Measurements from ENCODE around the gene GDPD5.

GDPD5 gene

DNA sequence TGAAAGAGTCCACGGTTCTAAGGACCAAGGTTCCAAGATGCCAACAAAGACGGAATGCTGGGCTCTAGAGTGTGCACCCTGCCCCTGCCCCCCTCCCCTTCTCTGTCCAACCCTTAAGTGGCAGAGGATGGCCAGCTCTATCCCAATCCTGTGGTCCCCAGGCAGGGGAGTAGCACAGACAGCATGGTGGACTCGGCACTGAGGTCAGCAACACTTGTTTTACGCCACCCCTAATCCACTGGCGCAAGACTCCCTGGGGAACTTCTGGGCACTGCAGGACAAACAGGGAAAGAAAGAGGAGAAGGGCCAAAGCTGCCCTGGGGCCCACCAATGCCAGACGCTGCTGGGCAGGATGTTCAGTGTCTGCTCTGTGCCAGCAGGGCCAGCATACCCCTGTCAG is 18.9 kb downstream of the GDPD5 start:
- no peak overlapping the region for H3K27ac ChIP-seq (ENCODE audit: low read depth, low read length)
- H3K4me1 ChIP-seq (ENCODE audit: insufficient read depth, low read length): no peaks in the 10 kb centered on the region
- no peak overlapping the region for H3K4me3 ChIP-seq (ENCODE audit: low read length)
- H3K36me3 ChIP-seq (ENCODE audit: insufficient read depth, low read length): no peaks in the 10 kb centered on the region
- H3K9me3 ChIP-seq (ENCODE audit: insufficient read depth, low read depth, low read length): no peaks in the 10 kb centered on the region
- no peaks in the 10 kb centered on the region for H3K27me3 ChIP-seq (ENCODE audit: insufficient read depth, low read length)
- WGBS: 92% methylated on average over 6 of the region's 6 CpGs
- no peak overlapping the region for H3K9ac ChIP-seq (ENCODE audit: low read depth, low read length)

DNA sequence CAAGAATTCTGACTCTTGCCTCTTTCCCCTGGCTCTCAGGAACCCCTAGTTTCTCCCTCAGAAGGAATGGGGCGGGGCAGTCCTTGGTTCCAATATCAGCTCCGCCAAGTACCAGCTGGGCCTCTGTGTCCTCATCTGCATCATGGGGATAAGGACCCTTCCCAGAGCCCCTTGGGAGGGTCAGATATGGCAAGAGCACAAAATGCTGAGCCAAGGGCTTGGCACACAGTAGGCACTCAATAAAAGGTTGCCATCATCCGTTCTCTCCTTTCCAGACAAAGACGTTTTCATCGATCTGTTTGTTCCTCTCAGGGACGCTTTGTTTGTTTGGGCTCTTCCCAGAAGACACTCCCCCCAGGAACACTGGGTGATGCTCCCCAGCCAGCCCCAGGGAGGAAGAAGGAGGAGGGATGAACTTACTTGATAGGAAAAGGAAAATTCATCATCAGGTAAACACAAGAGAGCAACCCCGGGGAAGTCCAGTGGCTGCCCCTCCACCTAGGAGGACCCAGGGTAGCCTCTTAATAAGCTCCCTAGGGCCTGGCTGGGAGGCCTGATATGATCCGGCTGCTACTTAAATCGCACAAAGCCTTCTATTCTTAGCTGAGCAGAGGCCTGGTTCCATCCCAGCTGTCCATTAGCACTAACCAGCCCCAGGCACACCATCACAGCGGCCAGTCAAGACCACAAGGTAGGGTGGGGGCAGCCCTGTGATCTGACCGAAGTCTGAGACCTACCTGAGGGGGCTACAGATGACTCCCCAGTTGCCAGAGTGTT is 19.6 kb downstream of the GDPD5 start:
- H3K27me3 ChIP-seq (ENCODE audit: insufficient read depth, low read length): no peaks in the 10 kb centered on the region
- no peak overlapping the region for H3K4me3 ChIP-seq (ENCODE audit: low read length)
- no peaks in the 10 kb centered on the region for H3K4me1 ChIP-seq (ENCODE audit: insufficient read depth, low read length)
- WGBS: 93% methylated on average over 11 of the region's 11 CpGs
- no peaks in the 10 kb centered on the region for H3K36me3 ChIP-seq (ENCODE audit: insufficient read depth, low read length)
- H3K27ac ChIP-seq (ENCODE audit: low read depth, low read length): no peak overlapping the region
- H3K9me3 ChIP-seq (ENCODE audit: insufficient read depth, low read depth, low read length): no peaks in the 10 kb centered on the region
- H3K9ac ChIP-seq (ENCODE audit: low read depth, low read length): no peak overlapping the region

DNA sequence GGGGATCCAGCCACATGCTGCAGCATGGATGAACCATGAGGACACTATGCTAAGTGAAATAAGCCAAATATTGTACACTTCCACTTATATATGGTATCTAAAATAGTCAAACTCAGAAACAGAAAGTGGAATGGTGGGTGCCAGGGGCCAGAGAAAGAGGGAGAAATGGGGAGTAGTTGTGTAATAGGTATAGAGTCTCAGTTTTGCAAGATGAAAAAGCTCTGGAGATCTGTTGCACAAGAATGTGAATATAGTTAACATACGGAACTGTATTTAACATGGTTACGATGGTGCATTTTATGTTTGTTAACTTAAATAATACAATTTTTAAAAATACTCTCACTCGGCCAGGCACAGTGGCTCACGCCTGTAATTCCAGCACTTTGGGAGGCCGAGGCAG is 21.2 kb downstream of the GDPD5 start:
- H3K9me3 ChIP-seq (ENCODE audit: insufficient read depth, low read depth, low read length): no peaks in the 10 kb centered on the region
- no peak overlapping the region for H3K9ac ChIP-seq (ENCODE audit: low read depth, low read length)
- H3K4me1 ChIP-seq (ENCODE audit: insufficient read depth, low read length): peaks cover under 1% of the 10 kb centered on the region; the same call in 1 of the 2 replicates
- no peaks in the 10 kb centered on the region for H3K27me3 ChIP-seq (ENCODE audit: insufficient read depth, low read length)
- H3K27ac ChIP-seq (ENCODE audit: low read depth, low read length): no peak overlapping the region
- H3K36me3 ChIP-seq (ENCODE audit: insufficient read depth, low read length): no peaks in the 10 kb centered on the region
- no peak overlapping the region for H3K4me3 ChIP-seq (ENCODE audit: low read length)
- WGBS: 94% methylated on average over 4 of the region's 5 CpGs

DNA sequence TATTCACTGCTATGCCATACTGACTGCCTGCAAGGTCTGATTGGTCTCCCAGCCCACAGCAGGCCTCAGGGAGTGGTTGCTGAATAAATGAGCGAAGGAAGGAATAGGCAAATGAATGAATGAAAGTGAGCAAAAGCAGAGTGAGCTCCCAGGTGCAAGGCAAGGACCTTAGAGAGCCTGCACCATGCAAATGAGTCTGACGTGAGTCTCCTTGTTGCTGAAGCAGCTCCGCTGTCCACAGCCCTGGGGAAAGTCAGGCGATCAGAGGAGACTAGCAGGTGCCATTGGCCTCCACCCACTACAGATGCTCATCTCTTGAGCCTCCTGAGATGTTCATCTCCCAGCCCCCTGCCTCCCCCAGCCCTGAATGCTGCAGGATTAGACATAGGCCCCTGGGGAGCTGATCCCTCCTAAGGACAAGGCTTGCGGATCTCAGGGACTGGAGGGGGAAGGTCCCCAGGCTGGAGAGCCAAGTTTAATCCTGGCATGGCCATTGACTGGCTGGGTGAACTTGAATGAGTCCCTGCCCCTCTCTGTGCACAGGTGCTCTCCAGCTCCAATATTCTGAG is 22.1 kb downstream of the GDPD5 start:
- H3K27ac ChIP-seq (ENCODE audit: low read depth, low read length): no peak overlapping the region
- no peaks in the 10 kb centered on the region for H3K36me3 ChIP-seq (ENCODE audit: insufficient read depth, low read length)
- no peak overlapping the region for H3K9ac ChIP-seq (ENCODE audit: low read depth, low read length)
- no peaks in the 10 kb centered on the region for H3K9me3 ChIP-seq (ENCODE audit: insufficient read depth, low read depth, low read length)
- peaks cover 5% of the 10 kb centered on the region; the same call in 1 of the 2 replicates for H3K4me1 ChIP-seq (ENCODE audit: insufficient read depth, low read length)
- WGBS: 82% methylated on average over 5 of the region's 5 CpGs
- no peaks in the 10 kb centered on the region for H3K27me3 ChIP-seq (ENCODE audit: insufficient read depth, low read length)
- H3K4me3 ChIP-seq (ENCODE audit: low read length): no peak overlapping the region

DNA sequence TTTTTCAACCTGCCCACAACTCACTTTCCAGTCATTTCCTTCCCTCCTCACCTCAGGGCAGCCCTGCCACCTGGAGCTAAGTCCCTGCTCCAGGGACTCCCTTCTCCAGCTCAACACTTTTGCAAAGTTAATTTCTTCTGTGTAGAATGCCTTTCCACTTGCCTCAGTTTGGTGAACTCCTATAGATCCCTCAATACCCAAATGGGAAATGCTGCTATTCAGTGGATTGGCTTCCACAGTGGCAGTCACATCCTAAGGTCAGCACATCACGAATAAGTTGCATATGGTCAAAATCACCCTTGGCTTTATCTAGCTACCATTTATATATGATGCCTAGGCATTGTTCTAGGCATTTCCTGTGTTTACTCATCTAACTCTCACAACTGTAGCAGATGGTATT is 23.6 kb downstream of the GDPD5 start:
- no peak overlapping the region for H3K9ac ChIP-seq (ENCODE audit: low read depth, low read length)
- H3K4me1 ChIP-seq (ENCODE audit: insufficient read depth, low read length): peaks cover 5% of the 10 kb centered on the region; the same call in 1 of the 2 replicates
- no peak overlapping the region for H3K4me3 ChIP-seq (ENCODE audit: low read length)
- H3K36me3 ChIP-seq (ENCODE audit: insufficient read depth, low read length): no peaks in the 10 kb centered on the region
- no peaks in the 10 kb centered on the region for H3K9me3 ChIP-seq (ENCODE audit: insufficient read depth, low read depth, low read length)
- WGBS: 85% methylated on average over 1 of the region's 1 CpG
- H3K27ac ChIP-seq (ENCODE audit: low read depth, low read length): no peak overlapping the region
- no peaks in the 10 kb centered on the region for H3K27me3 ChIP-seq (ENCODE audit: insufficient read depth, low read length)

DNA sequence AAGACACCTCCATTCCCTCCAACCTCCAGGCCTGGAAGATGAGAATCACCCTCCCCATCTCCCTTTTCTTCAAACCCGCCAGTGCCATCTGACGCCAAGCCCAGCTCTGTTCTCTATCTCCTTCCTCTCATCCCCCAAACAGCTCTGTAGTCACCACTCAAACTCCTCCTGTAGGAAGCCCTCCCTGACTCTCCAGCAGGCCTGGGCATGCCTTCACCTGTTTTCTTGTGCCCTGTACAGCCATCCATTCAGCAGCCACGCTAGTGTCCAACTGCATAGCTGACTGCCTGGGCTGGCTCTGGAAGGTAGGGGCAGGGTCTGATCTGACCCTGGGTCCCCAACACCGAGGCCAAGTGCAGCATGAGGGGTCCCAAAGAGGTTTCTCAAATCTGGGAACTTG is 25.0 kb downstream of the GDPD5 start:
- no peaks in the 10 kb centered on the region for H3K9me3 ChIP-seq (ENCODE audit: insufficient read depth, low read depth, low read length)
- H3K27me3 ChIP-seq (ENCODE audit: insufficient read depth, low read length): no peaks in the 10 kb centered on the region
- H3K9ac ChIP-seq (ENCODE audit: low read depth, low read length): no peak overlapping the region
- no peaks in the 10 kb centered on the region for H3K36me3 ChIP-seq (ENCODE audit: insufficient read depth, low read length)
- H3K4me3 ChIP-seq (ENCODE audit: low read length): no peak overlapping the region
- no peak overlapping the region for H3K27ac ChIP-seq (ENCODE audit: low read depth, low read length)
- 90% methylated on average over 4 of the region's 4 CpGs for WGBS
- H3K4me1 ChIP-seq (ENCODE audit: insufficient read depth, low read length): peaks cover 13% of the 10 kb centered on the region

DNA sequence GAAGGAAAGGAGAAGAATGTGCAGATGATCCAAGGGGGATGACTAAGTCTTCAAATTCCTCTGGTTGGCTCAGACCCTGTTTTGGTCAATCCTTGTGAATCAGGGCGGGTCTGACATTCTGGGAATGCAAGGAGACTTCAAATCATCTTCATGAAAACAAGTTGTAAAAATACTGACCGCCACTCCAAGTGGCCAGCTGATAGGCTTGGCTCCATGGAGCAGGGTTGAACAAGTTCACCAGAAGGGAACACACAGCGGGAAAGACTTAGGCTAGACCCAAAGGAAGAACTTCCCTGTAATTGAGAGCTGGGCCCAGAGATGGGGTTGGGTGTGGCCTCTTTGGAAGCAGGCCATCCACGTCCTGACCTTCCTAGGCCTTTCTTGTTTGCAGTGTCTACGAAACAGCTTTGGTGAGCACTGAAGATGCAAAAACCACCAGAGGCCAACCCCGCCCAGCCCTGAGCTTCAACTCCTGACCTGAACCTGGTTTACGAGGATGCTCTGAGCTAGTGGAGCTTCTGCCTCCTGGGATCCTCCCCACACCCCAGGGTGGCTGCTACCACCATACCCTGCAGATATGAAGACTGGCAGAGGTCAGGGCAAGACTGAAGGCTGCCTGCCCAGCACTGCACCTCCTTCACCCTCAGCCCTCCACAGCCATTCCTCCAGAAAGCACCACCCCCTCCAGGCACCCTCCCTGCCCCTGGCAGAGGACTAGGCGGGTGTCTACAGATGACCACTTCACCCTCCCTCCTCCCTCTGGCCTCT is 26.1 kb downstream of the GDPD5 start:
- H3K4me3 ChIP-seq (ENCODE audit: low read length): no peak overlapping the region
- 90% methylated on average over 8 of the region's 8 CpGs for WGBS
- no peaks in the 10 kb centered on the region for H3K27me3 ChIP-seq (ENCODE audit: insufficient read depth, low read length)
- H3K9me3 ChIP-seq (ENCODE audit: insufficient read depth, low read depth, low read length): no peaks in the 10 kb centered on the region
- H3K9ac ChIP-seq (ENCODE audit: low read depth, low read length): no peak overlapping the region
- H3K36me3 ChIP-seq (ENCODE audit: insufficient read depth, low read length): no peaks in the 10 kb centered on the region
- H3K4me1 ChIP-seq (ENCODE audit: insufficient read depth, low read length): peaks cover 13% of the 10 kb centered on the region
- no peak overlapping the region for H3K27ac ChIP-seq (ENCODE audit: low read depth, low read length)

DNA sequence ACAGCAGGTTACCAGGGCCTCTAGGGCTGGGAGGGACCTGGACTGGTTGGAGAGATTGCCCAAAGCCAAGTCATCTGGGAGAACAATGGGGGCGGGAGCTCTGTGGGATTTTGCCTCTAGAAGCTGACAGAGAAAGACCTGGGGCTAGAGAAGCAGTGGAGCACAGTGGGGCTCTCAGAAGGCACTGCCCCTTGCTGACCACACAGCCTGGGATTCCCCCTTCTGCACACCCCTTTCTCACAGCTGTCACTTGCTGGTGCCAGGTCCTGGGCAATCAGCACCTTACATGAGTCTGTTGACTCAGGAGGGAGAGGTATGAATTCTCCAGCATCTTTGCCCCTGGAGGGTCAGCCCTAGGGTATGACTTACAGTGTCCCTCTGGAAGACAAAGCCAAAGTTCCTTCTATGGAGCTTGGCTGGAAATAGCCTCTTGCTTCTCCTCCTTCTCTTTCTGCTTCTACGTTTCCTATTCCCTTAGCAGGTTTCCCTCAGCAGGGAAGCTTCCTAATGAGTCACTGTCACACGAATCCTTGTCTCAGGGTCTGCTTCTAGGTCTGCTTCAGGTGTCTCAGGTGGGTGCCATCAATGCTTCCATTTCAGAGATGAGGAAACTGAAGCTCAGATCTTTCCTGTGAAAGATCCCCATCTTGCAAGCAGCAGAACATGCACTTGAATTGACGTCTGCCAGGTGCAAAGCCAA is 27.0 kb downstream of the GDPD5 start:
- H3K27me3 ChIP-seq (ENCODE audit: insufficient read depth, low read length): no peaks in the 10 kb centered on the region
- H3K9me3 ChIP-seq (ENCODE audit: insufficient read depth, low read depth, low read length): no peaks in the 10 kb centered on the region
- 52% methylated on average over 4 of the region's 4 CpGs for WGBS
- H3K9ac ChIP-seq (ENCODE audit: low read depth, low read length): no peak overlapping the region
- no peak overlapping the region for H3K4me3 ChIP-seq (ENCODE audit: low read length)
- H3K36me3 ChIP-seq (ENCODE audit: insufficient read depth, low read length): no peaks in the 10 kb centered on the region
- H3K27ac ChIP-seq (ENCODE audit: low read depth, low read length): no peak overlapping the region
- peaks cover 13% of the 10 kb centered on the region for H3K4me1 ChIP-seq (ENCODE audit: insufficient read depth, low read length)

DNA sequence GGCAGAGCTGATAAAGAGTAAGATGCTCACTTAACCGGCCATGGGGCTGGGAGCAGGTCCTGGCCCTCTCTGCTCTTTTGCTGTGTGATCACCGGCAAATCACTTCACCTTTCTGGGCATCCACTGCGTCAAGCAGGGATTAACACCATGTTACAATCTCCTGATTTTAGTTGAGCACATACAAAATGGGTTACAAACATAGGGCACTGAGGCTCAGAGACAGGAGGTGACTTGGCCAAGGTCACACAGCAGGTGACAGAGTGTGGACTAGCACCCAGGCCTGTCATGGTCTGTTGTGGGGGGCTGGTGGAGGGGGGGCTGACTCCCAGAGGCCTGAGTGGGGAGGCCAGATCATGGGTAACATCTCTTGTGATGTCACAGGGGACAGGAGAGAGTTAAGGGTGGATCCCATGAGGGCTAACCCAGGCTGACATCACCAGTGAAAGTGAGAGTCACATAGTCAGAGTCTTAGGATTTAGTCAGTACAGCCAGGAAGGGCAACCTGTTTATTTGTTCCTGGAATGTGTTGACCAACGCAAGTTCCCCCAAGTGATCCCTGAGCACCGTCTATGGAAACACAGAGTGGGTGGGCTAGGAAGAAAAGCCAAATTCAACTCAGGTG is 27.8 kb downstream of the GDPD5 start:
- Histone ChIP-seq H3K4me3 (ENCODE audit: low read length) (no peak overlapping the region), H3K36me3 (ENCODE audit: insufficient read depth, low read length) (no peaks in the 10 kb centered on the region), H3K27me3 (ENCODE audit: insufficient read depth, low read length) (no peaks in the 10 kb centered on the region), H3K9me3 (ENCODE audit: insufficient read depth, low read depth, low read length) (no peaks in the 10 kb centered on the region), H3K27ac (ENCODE audit: low read depth, low read length) (no peak overlapping the region), H3K4me1 (ENCODE audit: insufficient read depth, low read length) (peaks cover 13% of the 10 kb centered on the region), H3K9ac (ENCODE audit: low read depth, low read length) (no peak overlapping the region)
- WGBS: 87% methylated on average over 5 of the region's 5 CpGs

DNA sequence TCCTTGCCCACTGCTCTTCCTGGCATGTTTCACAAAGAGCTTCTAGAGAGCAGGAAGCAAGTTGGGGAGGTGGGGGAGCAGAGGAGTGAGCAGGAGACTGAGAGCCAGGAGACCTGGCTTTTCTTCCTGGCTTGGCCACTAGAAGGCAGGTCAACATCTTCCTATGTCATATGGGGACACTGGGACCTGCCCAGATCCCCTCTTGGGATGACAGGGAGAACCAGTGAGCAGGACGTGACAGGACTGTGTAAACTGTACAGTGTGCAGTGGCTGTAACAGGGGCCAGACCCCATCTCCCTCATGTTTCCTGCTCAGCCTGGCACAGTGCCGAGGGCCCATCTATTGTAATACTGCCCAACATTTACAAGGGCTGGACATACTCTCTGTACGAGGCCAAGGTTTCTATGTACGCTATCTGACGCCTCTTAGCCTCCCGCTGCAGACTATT is 29.4 kb downstream of the GDPD5 start:
- H3K9ac ChIP-seq (ENCODE audit: low read depth, low read length): no peak overlapping the region
- peak overlapping the region; percentile 26; the same call in 1 of the 2 replicates for H3K27ac ChIP-seq (ENCODE audit: low read depth, low read length)
- no peaks in the 10 kb centered on the region for H3K36me3 ChIP-seq (ENCODE audit: insufficient read depth, low read length)
- no peaks in the 10 kb centered on the region for H3K9me3 ChIP-seq (ENCODE audit: insufficient read depth, low read depth, low read length)
- H3K4me1 ChIP-seq (ENCODE audit: insufficient read depth, low read length): peaks cover 24% of the 10 kb centered on the region
- H3K4me3 ChIP-seq (ENCODE audit: low read length): no peak overlapping the region
- no peaks in the 10 kb centered on the region for H3K27me3 ChIP-seq (ENCODE audit: insufficient read depth, low read length)
- 85% methylated on average over 6 of the region's 6 CpGs for WGBS
